RWPE2 (cell line): ENCODE measurements around the gene ACTR1A.

Experiments
- ATAC-seq: fragments of 200-7000 bp; cut with Tn5 transposase; 3 replicates; pipeline ENCODE4 v1.9.1; 2021; ENCODE audit warnings: low read depth
- DNase-seq: peaks from one replicate; pipeline ENCODE4 v3.0.0-alpha.2; 2020; ENCODE audit warnings: low spot score
- H3K27ac ChIP-seq: fragments of 450-650 bp; 2 replicates; pipeline ENCODE4 v1.5.1; 2017; ENCODE audit warnings: mild to moderate bottlenecking; ENCODE audit not compliant: poor library complexity, severe bottlenecking
- H3K27me3 ChIP-seq: fragments of 250-450 bp; sonication (Bioruptor Pico); 2 replicates; pipeline ENCODE4 v1.5.1; 2021; ENCODE audit warnings: mild to moderate bottlenecking, moderate library complexity; ENCODE audit not compliant: insufficient read depth, poor library complexity, severe bottlenecking
- H3K36me3 ChIP-seq: fragments of 250-450 bp; sonication (Bioruptor Pico); 2 replicates; pipeline ENCODE4 v1.5.1; 2020; ENCODE audit warnings: low read depth, mild to moderate bottlenecking, moderate library complexity
- H3K4me1 ChIP-seq: fragments of 250-450 bp; sonication (Bioruptor Pico); 2 replicates; pipeline ENCODE4 v1.5.1; 2021; ENCODE audit warnings: mild to moderate bottlenecking, moderate library complexity; ENCODE audit not compliant: insufficient read depth, poor library complexity, severe bottlenecking
- H3K4me3 ChIP-seq: fragments of 250-450 bp; sonication (Bioruptor Pico); 2 replicates; pipeline ENCODE4 v1.5.1; 2021; ENCODE audit warnings: mild to moderate bottlenecking, moderate library complexity; ENCODE audit not compliant: severe bottlenecking
- H3K9me3 ChIP-seq: fragments of 250-450 bp; sonication (Bioruptor Pico); 2 replicates; pipeline ENCODE4 v1.5.1; 2021; ENCODE audit warnings: mild to moderate bottlenecking, moderate library complexity; ENCODE audit not compliant: severe bottlenecking
- TF ChIP-seq, protein P1 (sequence below): fragments of 450-650 bp; IDR thresholded peaks from one replicate; pipeline ENCODE4 v1.5.1; 2017; ENCODE audit warnings: mild to moderate bottlenecking, moderate library complexity; ENCODE audit not compliant: poor library complexity, severe bottlenecking

The ACTR1A gene

GRCh38 chr10:102450124-102450373 lies 52.5 kb downstream of the ACTR1A start:
- H3K4me3 ChIP-seq = peak overlapping the region; percentile 75
- no peak for DNase-seq
- TF ChIP-seq, protein P1, sequence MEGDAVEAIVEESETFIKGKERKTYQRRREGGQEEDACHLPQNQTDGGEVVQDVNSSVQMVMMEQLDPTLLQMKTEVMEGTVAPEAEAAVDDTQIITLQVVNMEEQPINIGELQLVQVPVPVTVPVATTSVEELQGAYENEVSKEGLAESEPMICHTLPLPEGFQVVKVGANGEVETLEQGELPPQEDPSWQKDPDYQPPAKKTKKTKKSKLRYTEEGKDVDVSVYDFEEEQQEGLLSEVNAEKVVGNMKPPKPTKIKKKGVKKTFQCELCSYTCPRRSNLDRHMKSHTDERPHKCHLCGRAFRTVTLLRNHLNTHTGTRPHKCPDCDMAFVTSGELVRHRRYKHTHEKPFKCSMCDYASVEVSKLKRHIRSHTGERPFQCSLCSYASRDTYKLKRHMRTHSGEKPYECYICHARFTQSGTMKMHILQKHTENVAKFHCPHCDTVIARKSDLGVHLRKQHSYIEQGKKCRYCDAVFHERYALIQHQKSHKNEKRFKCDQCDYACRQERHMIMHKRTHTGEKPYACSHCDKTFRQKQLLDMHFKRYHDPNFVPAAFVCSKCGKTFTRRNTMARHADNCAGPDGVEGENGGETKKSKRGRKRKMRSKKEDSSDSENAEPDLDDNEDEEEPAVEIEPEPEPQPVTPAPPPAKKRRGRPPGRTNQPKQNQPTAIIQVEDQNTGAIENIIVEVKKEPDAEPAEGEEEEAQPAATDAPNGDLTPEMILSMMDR = no peak
- H3K4me1 ChIP-seq = peaks cover 9% of the 10 kb centered on the region
- no peak; the same call in 2 of the 3 replicates for ATAC-seq
- peak overlapping the region; percentile 85 for H3K27ac ChIP-seq
- no peaks in the 10 kb centered on the region for H3K27me3 ChIP-seq
- no peaks in the 10 kb centered on the region for H3K9me3 ChIP-seq
- peaks cover 13% of the 10 kb centered on the region for H3K36me3 ChIP-seq

DNA sequence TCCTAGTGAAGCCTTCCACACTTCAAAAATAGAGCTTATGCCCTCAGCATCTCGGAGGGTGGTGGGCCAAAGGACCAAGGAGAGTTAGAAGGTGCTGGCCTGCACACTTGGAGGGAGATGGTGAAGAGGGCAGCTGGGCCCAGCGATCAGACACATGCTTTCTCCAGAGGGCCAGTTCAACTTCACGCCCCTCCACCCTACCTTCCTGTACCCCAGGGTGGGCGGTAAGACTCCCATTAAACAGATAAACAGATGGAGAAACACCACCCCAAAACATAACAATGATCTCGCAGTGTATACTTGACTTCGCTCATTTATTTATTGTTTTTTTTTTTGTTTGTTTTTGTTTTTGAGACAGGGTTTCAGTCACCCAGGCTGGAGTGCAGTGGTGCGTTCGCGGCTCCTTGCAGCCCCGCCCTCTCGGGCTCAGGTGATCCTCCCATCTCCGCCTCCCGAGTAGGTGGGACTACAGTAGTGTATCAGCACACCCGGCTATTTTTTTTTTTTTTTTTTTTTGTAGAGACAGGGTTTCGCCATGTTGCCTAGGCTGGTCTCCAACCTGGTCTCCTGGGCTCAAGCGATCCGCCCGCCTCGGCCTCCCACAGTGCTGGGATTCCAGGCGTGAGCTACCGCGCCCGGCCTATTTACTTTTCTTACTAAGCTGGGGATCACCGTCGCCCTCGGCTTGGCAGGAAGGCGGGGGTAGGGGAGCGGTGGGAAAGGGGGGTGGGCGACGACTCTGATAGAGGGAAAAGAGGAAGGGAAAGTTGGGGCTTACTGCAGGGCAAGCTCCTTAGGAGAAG lies 53.0 kb downstream of the ACTR1A start:
- Histone ChIP-seq H3K4me1 (peaks cover 9% of the 10 kb centered on the region), H3K27me3 (no peaks in the 10 kb centered on the region), H3K27ac (peak overlapping the region; percentile 85), H3K4me3 (peak overlapping the region; percentile 75), H3K36me3 (peaks cover 13% of the 10 kb centered on the region), H3K9me3 (no peaks in the 10 kb centered on the region)
- TF ChIP-seq, protein P1 = no peak
- peak; percentile 79 for ATAC-seq
- DNase-seq = peak; percentile 92

- Histone ChIP-seq H3K27ac (no peak overlapping the region), H3K4me1 (peaks cover 3% of the 10 kb centered on the region), H3K4me3 (no peak overlapping the region), H3K36me3 (no peaks in the 10 kb centered on the region), H3K27me3 (no peaks in the 10 kb centered on the region), H3K9me3 (no peaks in the 10 kb centered on the region)
- DNase-seq (no peak), ATAC-seq (no peak)
- TF ChIP-seq, protein P1 = no peak
These were observed 57.7 kb downstream of the ACTR1A start for GRCh38 chr10:102444851-102445250.

GRCh38 chr10:102438374-102438773 lies 64.1 kb downstream of the ACTR1A start:
- no peak for ATAC-seq
- H3K4me3 ChIP-seq = no peak overlapping the region

DNA sequence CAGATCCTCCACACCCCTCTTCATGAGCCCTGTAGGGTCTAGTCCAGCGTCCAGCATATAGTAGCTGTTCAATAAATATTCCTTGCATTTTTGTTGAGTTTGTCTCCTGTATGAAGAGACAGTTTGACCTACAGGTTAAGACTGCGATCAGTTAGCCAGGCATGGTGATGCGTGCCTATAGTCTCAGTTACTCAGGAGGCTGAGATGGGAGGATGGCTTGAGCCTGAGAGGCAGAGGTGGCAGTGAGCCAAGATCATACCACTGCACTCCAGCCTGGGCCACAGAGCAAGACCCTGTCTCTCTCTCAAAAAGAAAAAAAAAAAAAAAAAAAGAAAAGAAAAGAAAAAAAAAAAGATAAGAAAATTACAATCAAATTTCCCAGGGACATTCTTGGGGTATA lies 65.0 kb downstream of the ACTR1A start:
- Histone ChIP-seq H3K4me3 (no peak overlapping the region), H3K4me1 (peaks cover 6% of the 10 kb centered on the region), H3K27me3 (no peaks in the 10 kb centered on the region), H3K36me3 (no peaks in the 10 kb centered on the region), H3K9me3 (no peaks in the 10 kb centered on the region), H3K27ac (no peak overlapping the region)
- TF ChIP-seq, protein P1 = no peak
- no peak for DNase-seq
- no peak for ATAC-seq

More at GRCh38 chr10:102438374-102438773, 64.1 kb downstream of the ACTR1A start:
- DNase-seq = no peak
- Histone ChIP-seq H3K9me3 (no peaks in the 10 kb centered on the region), H3K27ac (no peak overlapping the region), H3K36me3 (no peaks in the 10 kb centered on the region), H3K4me1 (peaks cover 6% of the 10 kb centered on the region), H3K27me3 (no peaks in the 10 kb centered on the region)
- TF ChIP-seq, protein P1 = no peak
